ENCODE results near the gene ASIC5.

ASIC5 gene

DNA sequence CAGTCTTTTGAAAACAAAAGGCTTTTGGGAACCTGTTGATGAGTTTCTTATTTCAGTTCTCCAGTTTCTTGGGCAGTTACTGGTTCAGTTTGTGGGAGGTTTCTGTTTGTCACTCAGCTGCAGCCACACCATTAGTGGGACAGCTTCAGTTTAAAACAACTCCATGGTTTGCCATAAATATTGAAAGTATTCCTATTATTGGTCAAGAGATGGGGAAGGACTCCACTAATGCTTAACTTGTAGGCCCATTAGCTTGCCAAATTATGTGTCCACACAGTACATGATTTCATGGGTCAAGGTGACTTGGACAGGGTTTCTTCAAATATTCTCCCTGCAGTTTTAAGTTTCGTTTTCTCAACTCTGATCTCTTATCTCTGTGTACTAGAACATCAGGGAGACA, 15.5 kb upstream of the ASIC5 start:
- DNase-seq (ENCODE audit: low read depth in 2 of 2), result no peak

DNA sequence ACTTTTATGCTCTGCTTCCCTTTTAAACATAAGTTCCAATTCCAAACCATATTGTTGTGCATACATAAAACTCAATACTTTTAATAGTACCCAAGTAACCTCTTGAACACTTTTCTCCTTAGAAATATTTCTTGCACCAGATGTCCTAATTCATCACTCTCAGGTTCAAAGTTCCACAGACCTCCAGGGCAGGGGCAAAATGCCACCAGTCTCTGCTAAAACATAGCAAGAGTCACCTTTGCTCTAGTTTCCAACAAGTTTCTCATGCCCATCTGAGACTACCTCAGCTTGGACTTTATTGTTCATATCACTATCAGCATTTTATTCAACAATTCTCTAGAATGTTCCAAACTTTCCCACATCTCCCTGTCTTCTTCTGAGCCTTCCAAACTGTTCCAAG, 13.7 kb upstream of the ASIC5 start:
- DNase-seq (ENCODE audit: low read depth in 2 of 2), result no peak

DNA sequence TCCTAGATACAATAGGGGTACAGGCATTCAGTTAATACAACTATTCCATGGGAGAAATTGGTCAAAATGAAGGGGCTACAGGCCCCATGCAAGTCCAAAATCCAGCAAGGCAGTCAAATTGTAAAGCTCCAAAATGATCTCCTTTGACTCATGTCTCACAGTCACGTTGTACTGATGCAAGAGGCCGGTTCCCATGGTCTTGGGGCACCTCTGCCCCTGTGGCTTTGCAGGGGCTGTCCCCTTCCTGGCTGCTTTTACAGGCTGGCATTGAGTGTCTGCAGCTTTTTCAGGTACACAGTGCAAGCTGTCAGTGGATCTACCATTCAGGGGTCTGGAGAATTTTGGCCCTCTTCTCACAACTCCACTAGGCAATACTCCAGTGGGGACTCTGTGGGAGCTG, 12.5 kb upstream of the ASIC5 start:
- DNase-seq (ENCODE audit: low read depth in 2 of 2), result no peak

DNA sequence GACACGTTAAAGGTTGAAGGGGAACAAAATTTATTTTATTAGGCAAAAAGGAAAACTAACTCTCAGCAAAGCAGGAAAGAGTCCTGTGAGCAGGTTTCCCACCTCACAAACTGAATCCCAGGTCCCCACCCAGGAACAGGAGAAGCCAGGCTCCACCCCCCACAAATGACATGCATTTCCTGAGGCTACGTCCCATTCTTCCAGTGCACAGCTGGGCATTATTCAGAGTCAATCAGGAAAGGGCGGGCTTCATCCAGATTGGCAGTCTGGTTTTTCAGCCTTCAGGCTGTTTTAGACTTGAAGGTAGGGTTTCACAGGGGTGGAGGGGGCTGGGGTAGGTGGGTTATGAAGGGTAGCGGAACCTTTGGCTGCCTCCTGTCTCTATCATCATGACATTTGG, 11.9 kb upstream of the ASIC5 start:
- DNase-seq (ENCODE audit: low read depth in 2 of 2), result no peak

DNA sequence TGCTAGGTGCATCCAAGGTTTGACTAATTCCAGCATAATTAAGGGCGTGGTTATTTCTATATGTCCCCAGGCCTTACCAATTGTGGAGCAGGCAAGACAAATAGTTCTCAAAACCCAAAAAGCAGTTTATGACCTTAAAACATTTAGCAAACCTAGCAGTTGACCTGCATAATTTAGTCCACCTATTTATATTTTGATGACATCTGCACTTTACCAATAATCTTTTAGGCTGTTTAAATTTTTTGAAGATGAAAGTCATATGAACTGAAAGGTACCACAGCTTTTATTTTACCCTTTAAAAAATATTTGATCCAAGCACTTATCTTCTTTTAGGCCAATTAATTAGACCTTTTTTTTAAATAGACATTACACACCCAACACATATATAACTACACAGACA, 9.8 kb upstream of the ASIC5 start:
- DNase-seq (ENCODE audit: low read depth in 2 of 2), result no peak

DNA sequence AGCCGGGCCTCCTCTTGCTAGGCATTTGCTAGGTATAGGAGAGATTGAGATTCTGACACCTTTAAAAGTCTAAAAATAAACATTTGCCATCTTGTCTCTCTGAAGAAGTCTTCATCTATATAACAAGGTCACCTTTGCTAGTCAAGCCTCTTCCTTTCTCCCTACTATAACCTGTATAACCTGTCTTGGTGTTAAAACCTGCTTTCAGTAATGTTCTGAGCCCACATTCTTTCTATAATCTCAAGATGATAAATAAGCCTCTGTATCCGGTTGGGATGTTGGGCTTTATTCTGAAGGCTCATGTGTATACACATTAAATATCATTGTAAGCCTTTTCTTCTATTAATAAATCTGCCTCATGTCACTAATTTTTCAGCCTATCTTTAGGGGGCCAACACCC, 10.2 kb downstream of the ASIC5 start:
- DNase-seq (ENCODE audit: low read depth in 2 of 2), result no peak

DNA sequence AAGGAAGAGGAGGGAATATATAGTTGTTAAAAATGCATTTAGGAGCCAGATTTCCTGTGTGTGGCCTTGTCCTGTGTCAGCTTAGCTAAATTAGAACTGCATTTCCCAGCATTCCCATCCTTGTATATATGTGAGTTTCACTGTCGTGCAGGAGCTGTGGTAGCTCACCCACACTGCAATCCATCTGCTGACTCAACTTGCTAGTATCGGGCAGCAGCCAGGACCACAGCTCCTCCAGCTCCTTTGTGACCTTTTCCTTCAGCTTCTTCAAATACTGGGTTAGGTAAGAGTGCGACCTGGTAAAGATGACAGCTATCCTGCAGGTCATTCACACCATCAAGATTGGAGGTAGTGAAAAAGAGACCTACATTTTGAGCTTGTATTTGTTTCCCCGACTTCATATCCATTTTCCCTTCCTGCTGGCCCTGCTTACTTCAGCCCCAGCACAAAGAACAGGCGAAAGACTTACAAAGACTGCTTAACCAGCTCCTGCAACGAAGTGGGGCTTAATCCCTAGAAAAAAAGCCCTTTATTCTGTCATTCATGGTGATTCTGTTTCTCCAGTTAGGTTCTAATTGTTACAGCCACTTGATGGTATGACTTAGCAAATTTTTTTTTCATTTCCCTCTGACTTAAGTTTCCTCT, 11.4 kb downstream of the ASIC5 start:
- no peak for DNase-seq (ENCODE audit: low read depth in 2 of 2)

DNA sequence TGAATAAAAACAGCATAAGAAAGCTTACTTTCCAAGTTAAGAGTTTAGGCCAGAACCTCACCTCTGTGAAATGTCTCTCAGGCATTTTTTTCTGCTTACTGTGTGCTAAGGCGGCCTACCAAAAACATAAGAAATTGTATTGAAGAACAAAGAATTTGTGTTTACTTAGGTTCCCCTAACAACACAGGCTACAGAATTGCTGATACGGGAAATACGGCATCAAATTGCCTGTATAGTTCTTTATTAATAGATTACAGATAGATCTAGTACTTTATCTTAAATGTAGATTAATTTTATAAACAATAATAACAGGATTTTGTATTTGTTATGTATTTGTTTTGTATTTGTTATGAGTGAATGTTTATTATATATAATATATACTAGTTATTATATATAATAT, 12.9 kb downstream of the ASIC5 start:
- no peak for DNase-seq (ENCODE audit: low read depth in 2 of 2)

DNA sequence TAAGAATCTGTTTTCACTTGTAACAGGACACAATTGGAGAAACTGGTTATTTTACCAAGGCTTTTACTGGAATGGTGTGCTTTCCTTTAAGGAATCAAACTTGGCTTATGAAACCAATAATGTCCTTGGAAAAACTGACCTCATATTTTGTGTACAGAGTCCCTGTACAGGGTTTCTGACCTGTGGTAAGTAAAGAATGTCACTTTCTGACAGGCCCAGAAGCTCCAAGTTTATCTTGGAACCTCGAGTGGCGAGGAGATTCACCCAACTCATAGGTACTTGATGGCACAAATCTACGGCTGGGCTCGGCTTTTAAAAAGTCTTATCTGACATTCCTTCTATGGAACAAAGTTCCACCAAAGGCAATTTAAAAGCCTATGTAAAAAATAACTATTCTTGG, 17.0 kb downstream of the ASIC5 start:
- DNase-seq (ENCODE audit: low read depth in 2 of 2), result no peak

DNA sequence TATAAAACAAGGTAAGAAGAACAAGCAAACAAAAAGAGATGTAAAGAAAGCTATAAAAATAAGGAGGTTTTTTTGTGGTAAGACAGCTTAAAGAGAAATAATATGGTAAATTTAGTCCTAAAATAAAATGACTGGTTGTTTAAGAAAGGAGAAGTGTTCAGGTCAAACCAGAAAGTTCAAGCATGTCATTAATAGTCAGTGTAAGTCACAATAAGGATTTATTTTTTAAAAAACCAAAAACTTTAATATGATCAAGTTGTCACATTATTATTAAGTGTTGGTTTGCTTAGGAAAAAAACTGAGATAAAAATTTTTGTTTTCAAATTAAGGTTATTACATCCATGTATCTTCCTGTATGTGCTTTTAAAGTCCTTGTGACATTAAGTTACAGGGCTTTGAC, 19.1 kb downstream of the ASIC5 start:
- no peak for DNase-seq (ENCODE audit: low read depth in 2 of 2)

DNA sequence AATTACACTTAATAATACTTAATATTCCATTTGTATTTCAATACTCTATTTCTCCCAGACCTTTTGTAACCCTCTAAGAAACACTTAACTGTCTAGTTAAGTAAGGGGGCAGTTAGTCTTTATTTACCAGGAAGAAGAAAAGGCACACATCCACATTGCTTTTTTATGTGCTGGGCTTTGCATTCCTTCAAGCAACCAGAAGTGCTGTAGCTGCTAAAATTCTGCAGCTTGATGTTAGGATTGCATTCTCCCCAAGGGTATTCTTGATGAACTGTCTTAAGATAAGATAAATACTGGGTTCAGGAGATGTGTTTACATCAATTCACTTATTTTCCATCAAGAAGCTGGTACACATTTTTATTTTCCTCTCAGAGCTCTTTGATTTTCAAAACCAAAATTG, 24.0 kb downstream of the ASIC5 start:
- no peak for DNase-seq (ENCODE audit: low read depth in 2 of 2)

DNA sequence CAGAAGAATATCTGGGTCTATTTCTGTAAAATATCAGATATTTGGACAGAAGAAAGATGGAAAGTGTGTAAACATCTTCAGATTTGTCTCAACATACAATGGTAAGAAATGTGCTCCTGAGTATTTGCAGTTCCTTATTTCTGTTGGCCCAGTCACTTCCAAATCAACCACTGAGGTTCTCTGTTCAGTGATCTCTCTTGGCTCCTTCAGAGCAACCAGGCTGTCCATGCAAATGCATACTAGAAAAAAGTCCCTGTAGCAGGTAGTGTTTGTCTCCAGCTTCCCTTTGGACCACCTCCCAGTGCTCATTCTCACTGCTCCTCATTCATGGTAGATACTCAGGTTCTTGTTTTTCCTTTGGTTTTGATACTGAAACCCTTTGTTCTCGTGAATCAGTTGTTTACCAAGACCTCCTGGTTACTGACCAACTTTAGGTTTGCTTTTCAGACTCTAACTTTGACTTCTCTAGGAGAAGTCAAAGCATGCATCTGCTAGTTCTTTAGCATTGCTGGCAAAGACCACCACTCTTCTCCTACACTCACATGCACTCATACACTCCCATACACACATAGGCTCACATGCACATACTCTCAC, 28.8 kb downstream of the ASIC5 start:
- DNase-seq (ENCODE audit: low read depth in 2 of 2), result no peak

DNA sequence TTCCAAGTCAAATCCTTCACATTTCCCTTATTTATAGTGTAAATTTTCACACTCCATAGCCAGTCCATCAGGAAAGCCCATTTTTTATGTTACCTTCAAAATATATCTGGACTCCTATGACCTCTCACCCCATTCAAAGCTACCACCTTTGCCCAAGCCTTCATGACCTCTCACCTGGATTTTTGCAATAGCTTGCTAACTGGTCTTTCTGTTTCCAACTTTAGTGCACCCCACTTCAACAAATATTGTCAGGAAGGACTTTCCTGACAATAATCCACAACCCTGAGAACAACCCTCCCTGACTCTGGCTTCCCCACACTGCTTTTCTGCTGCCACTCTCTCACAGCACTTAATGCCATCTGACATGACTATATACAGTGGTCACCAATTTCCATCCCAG, 33.4 kb downstream of the ASIC5 start:
- DNase-seq (ENCODE audit: low read depth in 2 of 2), result no peak

DNA sequence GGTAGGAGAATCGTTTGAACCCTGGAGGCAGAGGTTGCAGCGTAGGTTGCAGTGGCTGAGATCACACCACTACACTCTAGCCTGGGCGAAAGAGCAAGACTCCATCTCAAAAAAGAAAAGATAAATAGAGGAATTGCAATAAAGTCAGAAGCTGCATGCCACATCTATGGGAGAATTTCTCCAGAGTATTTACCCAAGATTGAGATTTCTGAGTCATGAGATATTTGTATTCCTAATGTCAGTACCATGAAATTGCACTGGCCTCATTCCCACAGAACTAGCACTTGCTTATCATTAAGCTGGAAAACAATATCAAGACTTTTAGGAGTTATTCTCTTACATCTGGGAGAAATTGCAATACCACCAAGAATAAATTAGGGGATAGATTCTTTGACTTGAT, 37.4 kb downstream of the ASIC5 start:
- DNase-seq (ENCODE audit: low read depth in 2 of 2), result no peak

DNA sequence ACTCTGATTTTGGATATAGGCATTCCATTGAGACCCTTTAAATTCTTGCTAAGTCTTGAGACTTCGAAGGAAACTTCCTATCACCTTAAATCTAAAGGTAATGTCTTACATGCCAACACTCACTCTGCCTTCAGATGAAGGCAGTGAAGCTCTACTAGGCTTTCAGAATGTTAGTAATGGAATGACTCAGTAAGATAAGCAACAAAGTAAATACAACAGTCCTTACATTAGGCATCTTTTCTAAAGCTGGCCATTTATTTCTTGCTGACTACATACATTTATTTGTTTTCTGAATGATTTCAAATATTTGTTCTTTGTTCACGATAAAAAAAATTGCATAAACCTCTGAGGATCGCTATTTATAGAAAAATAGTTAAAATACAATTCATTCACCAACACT, 43.5 kb downstream of the ASIC5 start:
- DNase-seq (ENCODE audit: low read depth in 2 of 2), result no peak

DNA sequence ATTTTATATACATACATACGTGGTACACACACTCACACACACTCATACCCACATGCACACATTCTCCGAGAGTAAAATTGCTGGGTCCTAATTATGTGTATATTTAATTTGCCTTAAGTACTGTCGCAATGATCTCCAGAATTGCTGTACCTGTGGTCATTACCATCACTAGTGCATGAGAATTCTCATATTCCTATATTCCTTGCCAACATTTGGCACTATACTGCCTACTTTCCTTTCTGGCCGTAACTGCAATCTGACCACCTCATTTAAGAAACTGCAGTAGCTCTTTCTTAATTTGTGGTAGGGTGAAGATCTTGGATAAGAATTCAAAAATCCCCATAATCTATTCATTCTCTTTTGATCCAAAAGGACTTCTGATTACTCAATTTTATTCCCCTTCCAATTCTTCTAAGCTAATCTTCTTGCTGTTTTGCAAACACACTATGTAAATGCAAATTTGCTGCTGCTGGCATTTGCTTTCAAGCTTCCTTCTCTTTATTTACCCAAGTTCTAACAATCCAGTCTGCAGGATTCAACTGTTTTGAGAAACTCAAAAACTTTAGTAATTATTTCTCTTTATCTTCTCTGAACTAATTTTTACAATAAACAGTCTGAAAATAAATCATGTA, 45.1 kb downstream of the ASIC5 start:
- DNase-seq (ENCODE audit: low read depth in 2 of 2), result no peak

DNA sequence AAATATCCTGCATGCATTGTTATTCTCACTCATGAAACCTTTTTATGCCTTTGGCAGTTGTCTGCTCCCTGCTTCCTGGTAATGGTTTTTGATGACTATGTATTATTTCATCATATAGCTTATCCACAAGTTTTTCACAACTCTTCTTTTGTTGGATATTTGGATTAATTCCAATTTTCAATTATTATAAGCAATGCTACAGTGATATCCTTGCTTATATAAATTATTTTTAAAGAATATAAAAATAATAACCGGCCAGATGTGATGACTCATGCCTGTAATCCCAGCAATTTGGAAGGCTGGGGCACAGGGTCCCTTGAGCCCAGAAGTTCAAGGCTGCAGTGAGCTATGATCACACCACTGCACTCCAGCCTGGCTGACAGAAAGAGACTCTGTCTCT, 47.0 kb downstream of the ASIC5 start:
- no peak for DNase-seq (ENCODE audit: low read depth in 2 of 2)

DNA sequence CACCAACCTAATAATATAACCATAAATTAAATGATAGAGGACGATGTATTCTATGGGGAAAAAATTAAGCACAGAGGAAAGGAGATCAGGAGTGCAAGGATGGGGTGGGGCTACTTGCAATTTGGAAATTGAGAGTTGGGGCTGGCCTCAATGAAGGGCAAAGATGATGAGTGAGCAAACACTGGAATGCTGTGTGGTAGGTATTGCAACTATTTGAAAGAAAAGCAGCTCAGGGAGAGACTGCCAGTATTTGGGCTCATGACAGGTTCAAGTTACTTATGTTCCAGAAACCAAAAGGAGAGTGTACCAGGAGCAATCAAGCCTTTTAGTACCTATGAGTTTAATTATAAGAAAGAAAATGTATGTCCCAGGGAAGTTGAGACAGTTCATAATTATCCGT, 47.4 kb downstream of the ASIC5 start:
- no peak for DNase-seq (ENCODE audit: low read depth in 2 of 2)

DNA sequence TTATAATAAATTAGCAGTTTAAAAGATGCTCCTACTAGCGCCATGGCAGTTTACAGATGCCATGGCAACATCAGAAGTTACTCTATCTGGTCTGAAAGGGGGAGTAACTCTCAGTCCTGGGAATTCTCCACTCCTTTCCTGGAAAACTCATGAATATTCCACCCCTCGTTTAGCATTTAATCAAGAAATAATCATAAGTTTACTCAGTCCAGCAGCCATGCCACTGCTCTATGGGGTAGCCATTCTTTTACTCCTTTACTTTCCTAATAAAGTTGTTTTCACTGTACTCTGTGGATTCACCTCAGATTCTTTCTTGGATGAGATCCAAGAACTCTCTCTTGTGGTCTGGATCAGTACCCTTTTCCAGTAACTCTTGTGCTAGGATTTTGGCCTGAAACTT, 55.0 kb downstream of the ASIC5 start:
- DNase-seq (ENCODE audit: low read depth in 2 of 2), result no peak

DNA sequence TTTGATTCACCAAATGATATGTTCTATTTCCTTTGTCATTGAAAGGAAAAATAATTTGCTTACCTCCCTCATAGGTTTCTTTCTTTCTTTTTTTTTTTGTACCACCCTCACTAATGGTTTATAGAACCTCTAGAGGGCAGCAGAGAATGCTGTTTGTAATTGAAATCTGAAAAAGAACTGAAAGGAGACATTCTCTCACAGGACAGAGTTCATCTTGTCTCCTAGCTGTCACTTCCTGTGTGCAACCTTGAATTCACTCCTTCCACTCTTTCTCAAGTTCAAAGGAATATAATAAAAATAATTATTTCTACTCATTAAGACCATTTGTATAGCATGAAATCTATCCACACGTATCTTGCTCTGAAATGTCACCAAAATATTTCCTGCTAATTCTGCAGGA, 56.2 kb downstream of the ASIC5 start:
- DNase-seq (ENCODE audit: low read depth in 2 of 2), result no peak

DNA sequence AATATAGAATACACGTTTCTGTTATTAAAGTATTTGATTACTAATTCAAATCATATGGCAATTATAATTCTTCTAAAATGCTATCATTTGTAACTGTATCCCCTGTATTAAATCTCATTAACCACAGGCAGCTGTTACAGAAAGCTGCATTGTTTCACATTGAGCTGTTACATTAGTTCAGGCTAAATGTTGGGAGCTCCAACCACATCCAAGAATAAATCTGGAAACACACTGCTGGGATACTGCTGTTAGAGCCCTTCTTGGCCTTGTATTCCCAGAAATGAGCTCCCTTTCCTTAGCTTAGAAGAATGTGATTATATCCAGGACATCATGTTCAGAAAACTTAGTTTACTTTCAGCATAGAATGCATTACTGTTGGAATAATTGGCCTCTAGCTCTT, 59.1 kb downstream of the ASIC5 start:
- DNase-seq (ENCODE audit: low read depth in 2 of 2), result no peak

DNA sequence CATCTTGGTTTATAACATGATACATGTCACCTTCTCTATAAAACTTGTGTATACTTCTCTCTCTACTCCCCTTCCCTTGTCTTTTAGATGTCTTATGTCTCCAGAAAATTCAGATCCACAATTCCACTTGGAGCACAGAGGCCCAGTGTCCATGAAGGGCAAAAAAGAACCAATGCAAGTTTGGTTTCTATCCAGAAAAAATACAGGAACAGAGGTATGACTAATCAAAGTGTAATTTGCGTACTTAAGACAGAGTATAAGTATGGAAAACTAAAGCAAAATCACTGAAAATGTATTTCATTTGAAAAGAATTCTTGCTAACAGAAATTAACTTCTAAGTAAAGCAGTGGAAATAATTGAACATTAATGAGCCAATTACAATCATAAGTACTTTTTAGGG, 61.1 kb downstream of the ASIC5 start:
- no peak for DNase-seq (ENCODE audit: low read depth in 2 of 2)

DNA sequence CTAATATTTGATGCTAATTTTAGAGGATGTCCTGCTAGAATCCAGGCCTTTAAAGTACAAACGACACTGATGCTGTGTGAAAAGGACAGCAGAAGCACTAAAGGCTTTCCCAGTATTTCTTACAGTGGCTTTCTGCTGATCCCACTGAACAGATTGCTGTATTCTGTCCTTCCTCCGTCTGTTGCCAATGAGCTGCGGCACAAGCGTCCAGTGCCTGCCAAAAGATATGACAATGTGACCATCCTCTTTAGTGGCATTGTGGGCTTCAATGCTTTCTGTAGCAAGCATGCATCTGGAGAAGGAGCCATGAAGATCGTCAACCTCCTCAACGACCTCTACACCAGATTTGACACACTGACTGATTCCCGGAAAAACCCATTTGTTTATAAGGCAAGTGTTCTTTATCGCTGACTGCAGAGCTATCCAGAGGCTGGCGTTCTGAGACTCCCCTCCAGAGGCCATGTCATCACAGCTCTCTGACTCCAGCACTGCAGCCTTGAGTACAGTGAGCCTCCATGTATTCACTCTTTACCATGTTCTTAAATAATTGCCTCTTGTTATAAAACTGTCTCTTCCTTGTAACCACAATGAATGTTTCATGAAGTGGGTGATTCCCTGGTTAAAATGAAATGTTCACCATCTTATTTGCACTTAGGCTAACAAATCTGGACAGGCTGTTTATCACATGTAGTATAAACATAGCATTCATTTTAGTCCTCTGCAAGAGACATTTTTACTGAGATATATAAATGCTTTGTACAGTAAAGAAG, 63.7 kb downstream of the ASIC5 start:
- DNase-seq (ENCODE audit: low read depth in 2 of 2), result no peak
